Fibroblast of lung (primary cell): Measurements from ENCODE around the gene TFPI2. TPM values are rescaled to one million over a fixed set of nuclear protein-coding genes. Genes with fewer than 3 reads are reported as not detected.

ENCODE experiments used
- DNase-seq, 2 donors: peaks; one replicate each; pipeline versions ENCODE4 v3.0.0 to v3.0.0-alpha.2; 2010; ENCODE audit warnings: low read depth in 2 of 2
- H2AFZ ChIP-seq: 2 replicates; pipeline ENCODE4 v1.5.1; 2012; ENCODE audit warnings: low read length, control low read depth, inconsistent platforms
- H3K27ac ChIP-seq: 2 replicates; pipeline ENCODE4 v1.5.1; 2011; ENCODE audit warnings: low read length, control low read depth; ENCODE audit not compliant: insufficient read depth
- H3K27me3 ChIP-seq: 2 replicates; pipeline ENCODE4 v1.5.1; 2011; ENCODE audit warnings: mild to moderate bottlenecking, low read length; ENCODE audit not compliant: control insufficient read depth, insufficient read depth
- H3K36me3 ChIP-seq: 2 replicates; pipeline ENCODE4 v1.5.1; 2011; ENCODE audit warnings: low read length; ENCODE audit not compliant: control insufficient read depth, insufficient read depth
- H3K4me1 ChIP-seq: 2 replicates; pipeline ENCODE4 v1.5.1; 2011; ENCODE audit warnings: low read length; ENCODE audit not compliant: control insufficient read depth, insufficient read depth; ENCODE audit errors: extremely low read depth
- H3K4me2 ChIP-seq: 2 replicates; pipeline ENCODE4 v1.5.1; 2011; ENCODE audit warnings: low read length, control low read depth; ENCODE audit not compliant: insufficient read depth; ENCODE audit errors: extremely low read depth
- H3K4me3 ChIP-seq, 4 experiments: fragments of 200-600 bp in 1 of 4; sonication (generic) in 1 of 4; replicated peaks in 1 of 4; 2 replicates each; pipeline ENCODE4 v1.5.1; 2011 to 2016; ENCODE audit warnings: low read length in 4 of 4, low read depth in 3 of 4, mild to moderate bottlenecking in 3 of 4, control low read depth in 2 of 4, inconsistent platforms in 1 of 4, mixed read lengths in 1 of 4; ENCODE audit not compliant: insufficient read depth in 1 of 4; ENCODE audit errors: control extremely low read depth in 1 of 4
- H3K79me2 ChIP-seq: 2 replicates; pipeline ENCODE4 v1.5.1; 2012; ENCODE audit warnings: mild to moderate bottlenecking, low read length, inconsistent platforms; ENCODE audit not compliant: control insufficient read depth, insufficient read depth
- H3K9ac ChIP-seq: 2 replicates; pipeline ENCODE4 v1.5.1; 2011; ENCODE audit warnings: mild to moderate bottlenecking, low read length, control low read depth; ENCODE audit not compliant: insufficient read depth
- H3K9me3 ChIP-seq: 2 replicates; pipeline ENCODE4 v1.5.1; 2012; ENCODE audit warnings: low read depth, low read length; ENCODE audit not compliant: control insufficient read depth, insufficient read depth
- H4K20me1 ChIP-seq: 2 replicates; pipeline ENCODE4 v1.5.1; 2011; ENCODE audit warnings: low read length; ENCODE audit not compliant: control insufficient read depth, insufficient read depth; ENCODE audit errors: extremely low read depth
- CTCF ChIP-seq, 2 donors: IDR thresholded peaks in 1 of 2; conservative IDR thresholded peaks in 1 of 2; 1 replicate in 1 of 2; 2 replicates in 1 of 2; pipeline ENCODE4 v1.5.1; 2011 to 2012; ENCODE audit warnings: low read length in 2 of 2, control low read depth in 1 of 2, inconsistent platforms in 1 of 2, low read depth in 1 of 2, mild to moderate bottlenecking in 1 of 2
- EZH2 ChIP-seq: IDR thresholded peaks from 2 replicates; pipeline ENCODE4 v1.5.1; 2012; ENCODE audit warnings: low read length, control low read depth, mild to moderate bottlenecking; ENCODE audit errors: missing control alignments
- polyA plus RNA-seq, 2 donors: library from polyadenylated mRNA; depleted of rRNA in 1 of 2; stranded (reverse) in 1 of 2; unstranded in 1 of 2; fragments of >200 nt; gene quantifications; 2 replicates each; pipeline ENCODE4 v1.2.1, GENCODE V29; 2011 to 2012; ENCODE audit warnings: missing spikeins in 1 of 2
- total RNA-seq: library from RNA; depleted of rRNA; stranded (reverse); fragments of >200 nt; gene quantifications from 2 replicates; pipeline ENCODE4 v1.2.1, GENCODE V29; 2014

TFPI2 gene
- total and polyA plus RNA-seq, 2 donors (not counting 1 experiment from before 2014, with no cell fraction given) = 14.4 to 76.0 TPM

- H2AFZ ChIP-seq = no peak overlapping the region
- H3K4me3 ChIP-seq = no peak overlapping the region
- H3K27ac ChIP-seq = no peak overlapping the region
- no peaks in the 10 kb centered on the region for H3K4me1 ChIP-seq
- no peaks in the 10 kb centered on the region for H3K36me3 ChIP-seq
- DNase-seq = no peak
- H3K4me2 ChIP-seq = no peak overlapping the region
- H3K9me3 ChIP-seq = no peaks in the 10 kb centered on the region
- no peaks in the 10 kb centered on the region for H3K79me2 ChIP-seq
- H4K20me1 ChIP-seq = no peaks in the 10 kb centered on the region
- no peak overlapping the region for H3K9ac ChIP-seq
- H3K27me3 ChIP-seq = no peaks in the 10 kb centered on the region
- TF ChIP-seq CTCF (conservative IDR thresholded peaks at IDR 0.05 in 1 of 2, IDR thresholded peaks at IDR 0.05 in 1 of 2; ENCODE audit: low read depth in 1 of 2, low read length in 2 of 2) (no peak), EZH2 (no peak)
These were observed 16.5 kb downstream of the TFPI2 start for GRCh38 chr7:93873998-93874574.

- Histone ChIP-seq H3K4me3 (no peak overlapping the region), H3K4me2 (no peak overlapping the region), H3K4me1 (no peaks in the 10 kb centered on the region), H3K27ac (no peak overlapping the region), H3K27me3 (no peaks in the 10 kb centered on the region), H3K36me3 (no peaks in the 10 kb centered on the region), H3K9ac (no peak overlapping the region), H3K9me3 (no peaks in the 10 kb centered on the region), H4K20me1 (no peaks in the 10 kb centered on the region), H2AFZ (no peak overlapping the region), H3K79me2 (no peaks in the 10 kb centered on the region)
- DNase-seq = no peak
- TF ChIP-seq EZH2 (no peak), CTCF (conservative IDR thresholded peaks at IDR 0.05 in 1 of 2, IDR thresholded peaks at IDR 0.05 in 1 of 2; ENCODE audit: low read depth in 1 of 2, low read length in 2 of 2) (no peak)
These were observed 23.7 kb downstream of the TFPI2 start for GRCh38 chr7:93866886-93867285.

GRCh38 chr7:93862651-93863050, 27.9 kb downstream of the TFPI2 start:
- H3K4me2 ChIP-seq = no peak overlapping the region
- H2AFZ ChIP-seq = no peak overlapping the region
- no peak overlapping the region for H3K4me3 ChIP-seq
- no peak for DNase-seq
- no peaks in the 10 kb centered on the region for H3K9me3 ChIP-seq
- no peaks in the 10 kb centered on the region for H3K27me3 ChIP-seq
- no peak overlapping the region for H3K27ac ChIP-seq
- no peaks in the 10 kb centered on the region for H3K4me1 ChIP-seq
- no peak overlapping the region for H3K9ac ChIP-seq
- no peak for TF ChIP-seq EZH2
- no peaks in the 10 kb centered on the region for H3K79me2 ChIP-seq
- H3K36me3 ChIP-seq = no peaks in the 10 kb centered on the region
- H4K20me1 ChIP-seq = no peaks in the 10 kb centered on the region
